Esophagus squamous epithelium (tissue), 4 donors: ENCODE results near the gene RIC8A.

Experiments
- POLR2A ChIP-seq, 4 donors: fragments of 450-650 bp; IDR thresholded peaks; one replicate each; pipeline ENCODE4 v1.6.1; 2017; ENCODE audit warnings: antibody characterized with exemption in 4 of 4, mild to moderate bottlenecking in 4 of 4, moderate library complexity in 3 of 4
- TF ChIP-seq, protein P1 (sequence below), 6 experiments: fragments of 450-650 bp in 4 of 6; fragments of 200-600 bp in 2 of 6; sonication (generic) in 2 of 6; IDR thresholded peaks; one replicate each; pipeline ENCODE4 v1.5.1; 2016 to 2019; ENCODE audit warnings: antibody characterized with exemption in 6 of 6, mild to moderate bottlenecking in 4 of 6, moderate library complexity in 4 of 6

DNA sequence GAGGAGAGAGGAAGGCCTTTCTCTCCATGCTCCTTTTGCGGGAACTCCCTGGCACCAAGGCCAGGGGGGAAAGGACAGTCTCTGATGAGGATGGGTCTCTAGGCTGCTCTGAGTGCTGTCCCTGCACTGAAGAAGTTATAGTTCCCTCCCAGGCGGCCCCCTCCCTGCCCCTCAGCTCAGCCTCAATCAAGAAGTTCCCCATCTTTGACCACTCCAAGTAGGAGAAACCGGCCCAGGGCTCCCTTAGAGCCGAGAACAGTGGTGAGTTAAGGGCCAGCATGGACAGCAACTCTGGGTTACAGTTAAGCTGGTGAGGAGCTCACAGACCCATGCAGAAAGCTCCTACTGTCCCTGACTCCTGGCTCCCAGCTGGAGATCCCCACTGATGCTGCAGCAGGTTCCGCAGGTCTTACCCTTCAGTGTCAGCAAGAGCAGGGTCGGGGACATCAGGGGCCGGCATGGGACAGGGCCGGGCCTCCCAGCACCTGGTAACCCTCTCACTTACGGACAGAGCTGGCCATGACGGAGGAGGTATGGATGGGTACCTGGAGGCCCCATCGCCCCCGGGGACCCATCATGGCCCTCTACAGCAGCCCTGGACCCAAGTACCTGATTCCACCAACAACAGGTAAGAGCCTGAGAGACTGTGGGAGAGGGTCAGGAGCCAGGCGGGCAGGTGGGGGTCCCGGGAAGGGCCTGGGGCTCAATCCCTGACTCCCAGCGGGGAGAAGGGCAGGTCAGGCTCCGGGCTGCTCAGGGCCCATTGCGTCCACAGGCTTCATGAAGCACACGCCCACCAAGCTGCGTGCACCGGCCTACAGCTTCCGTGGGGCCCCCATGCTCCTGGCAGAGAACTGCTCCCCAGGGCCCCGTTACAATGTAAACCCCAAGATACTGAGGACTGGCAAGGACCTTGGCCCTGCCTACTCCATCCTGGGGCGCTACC, 10.4 kb upstream of the RIC8A start:
- TF ChIP-seq, protein P1, sequence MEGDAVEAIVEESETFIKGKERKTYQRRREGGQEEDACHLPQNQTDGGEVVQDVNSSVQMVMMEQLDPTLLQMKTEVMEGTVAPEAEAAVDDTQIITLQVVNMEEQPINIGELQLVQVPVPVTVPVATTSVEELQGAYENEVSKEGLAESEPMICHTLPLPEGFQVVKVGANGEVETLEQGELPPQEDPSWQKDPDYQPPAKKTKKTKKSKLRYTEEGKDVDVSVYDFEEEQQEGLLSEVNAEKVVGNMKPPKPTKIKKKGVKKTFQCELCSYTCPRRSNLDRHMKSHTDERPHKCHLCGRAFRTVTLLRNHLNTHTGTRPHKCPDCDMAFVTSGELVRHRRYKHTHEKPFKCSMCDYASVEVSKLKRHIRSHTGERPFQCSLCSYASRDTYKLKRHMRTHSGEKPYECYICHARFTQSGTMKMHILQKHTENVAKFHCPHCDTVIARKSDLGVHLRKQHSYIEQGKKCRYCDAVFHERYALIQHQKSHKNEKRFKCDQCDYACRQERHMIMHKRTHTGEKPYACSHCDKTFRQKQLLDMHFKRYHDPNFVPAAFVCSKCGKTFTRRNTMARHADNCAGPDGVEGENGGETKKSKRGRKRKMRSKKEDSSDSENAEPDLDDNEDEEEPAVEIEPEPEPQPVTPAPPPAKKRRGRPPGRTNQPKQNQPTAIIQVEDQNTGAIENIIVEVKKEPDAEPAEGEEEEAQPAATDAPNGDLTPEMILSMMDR (IDR thresholded peaks at IDR 0.05): no peak
- no peak for TF ChIP-seq POLR2A (IDR thresholded peaks at IDR 0.05)
